MM.1S (cell line): ENCODE measurements around the gene APOH.

Source experiments
- CTCF ChIP-seq: fragments of 300-600 bp; sonication (generic); IDR thresholded peaks from 2 replicates; pipeline ENCODE4 v1.5.1; 2016; ENCODE audit warnings: antibody characterized with exemption, low read length, mixed read lengths
- EZH2 ChIP-seq: fragments of 300-600 bp; sonication (generic); optimal IDR thresholded peaks from 2 replicates; pipeline ENCODE3; 2017; ENCODE audit warnings: low read depth, mild to moderate bottlenecking, antibody characterized with exemption, low read length, mixed read lengths
- EZH2phosphoT487 ChIP-seq: fragments of 300-600 bp; sonication (generic); IDR thresholded peaks from 2 replicates; pipeline ENCODE4 v1.6.1; 2018; ENCODE audit warnings: antibody characterized with exemption, low read length

- no peak for TF ChIP-seq CTCF
- no peak for TF ChIP-seq EZH2
- TF ChIP-seq EZH2phosphoT487, result no peak
Observed at GRCh38 chr17:66177048-66177447, 52.2 kb downstream of the APOH start.
